Measurements from ENCODE around the gene PPP1R15B. TPM values are rescaled to one million over a fixed set of nuclear protein-coding genes. Genes with fewer than 3 reads are reported as not detected.

Gene PPP1R15B
- total and polyA plus RNA-seq, 4 donors: 13.0 to 54.0 (median 26.1) TPM

DNA sequence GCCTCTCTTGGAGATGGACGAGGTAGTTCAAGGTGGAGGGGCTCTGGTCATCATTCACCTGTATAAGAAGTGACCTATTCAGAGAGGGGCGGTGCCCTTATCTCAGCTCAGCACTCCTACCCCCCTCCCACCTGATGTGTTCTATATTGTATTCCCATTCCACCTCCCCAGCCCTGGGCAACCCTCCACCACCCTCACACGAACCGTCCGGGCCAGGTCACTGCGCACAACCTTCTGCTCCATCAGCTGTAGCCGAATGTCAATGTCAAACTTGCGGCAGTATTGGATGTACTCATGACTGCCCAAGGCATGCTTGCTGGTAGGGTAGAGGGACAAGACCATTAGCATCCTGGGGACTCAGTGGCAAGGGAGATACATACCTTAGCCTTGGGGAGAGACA is 48.7 kb upstream of the PPP1R15B start:
- 98% methylated on average over 8 of the region's 8 CpGs for WGBS
- H3K4me1 ChIP-seq (ENCODE audit: control insufficient read depth in 4 of 4, insufficient read depth in 4 of 4, low read length in 3 of 4): peaks cover 0 to 4% (median 2%) of the 10 kb centered on the region in 4 donors
- DNase-seq (ENCODE audit: low spot score): no peak
- H3K9ac ChIP-seq (ENCODE audit: low read depth in 1 of 2, low read length in 2 of 2): no peak overlapping the region
- peaks cover 9 to 27% (median 13%) of the 10 kb centered on the region in 4 donors for H3K36me3 ChIP-seq (ENCODE audit: control insufficient read depth in 4 of 4, insufficient read depth in 3 of 4, low read depth in 1 of 4, low read length in 3 of 4)
- H3K9me3 ChIP-seq (ENCODE audit: control insufficient read depth in 4 of 4, low read length in 3 of 4): no peaks in the 10 kb centered on the region
- no peaks in the 10 kb centered on the region for H3K27me3 ChIP-seq (ENCODE audit: control insufficient read depth in 4 of 4, insufficient read depth in 4 of 4, low read length in 3 of 4)
- H3K4me3 ChIP-seq (ENCODE audit: low read depth in 1 of 3, low read length in 3 of 3): no peak overlapping the region
- TF ChIP-seq JUND (IDR thresholded peaks at IDR 0.05) (no peak), RAD21 (IDR thresholded peaks at IDR 0.05) (no peak), SP1 (IDR thresholded peaks at IDR 0.05) (no peak), GABPA (IDR thresholded peaks at IDR 0.05 in 1 of 2, conservative IDR thresholded peaks at IDR 0.05 in 1 of 2) (no peak), FOXA2 (IDR thresholded peaks at IDR 0.05) (no peak), HNF4A (conservative IDR thresholded peaks at IDR 0.05) (no peak), TAF1 (conservative IDR thresholded peaks at IDR 0.05) (no peak), NR2F2 (IDR thresholded peaks at IDR 0.05) (no peak), FOXA1 (IDR thresholded peaks at IDR 0.05) (no peak)
- TF ChIP-seq, protein P1, sequence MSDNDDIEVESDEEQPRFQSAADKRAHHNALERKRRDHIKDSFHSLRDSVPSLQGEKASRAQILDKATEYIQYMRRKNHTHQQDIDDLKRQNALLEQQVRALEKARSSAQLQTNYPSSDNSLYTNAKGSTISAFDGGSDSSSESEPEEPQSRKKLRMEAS (IDR thresholded peaks at IDR 0.05): no peak
- TF ChIP-seq, protein P2, sequence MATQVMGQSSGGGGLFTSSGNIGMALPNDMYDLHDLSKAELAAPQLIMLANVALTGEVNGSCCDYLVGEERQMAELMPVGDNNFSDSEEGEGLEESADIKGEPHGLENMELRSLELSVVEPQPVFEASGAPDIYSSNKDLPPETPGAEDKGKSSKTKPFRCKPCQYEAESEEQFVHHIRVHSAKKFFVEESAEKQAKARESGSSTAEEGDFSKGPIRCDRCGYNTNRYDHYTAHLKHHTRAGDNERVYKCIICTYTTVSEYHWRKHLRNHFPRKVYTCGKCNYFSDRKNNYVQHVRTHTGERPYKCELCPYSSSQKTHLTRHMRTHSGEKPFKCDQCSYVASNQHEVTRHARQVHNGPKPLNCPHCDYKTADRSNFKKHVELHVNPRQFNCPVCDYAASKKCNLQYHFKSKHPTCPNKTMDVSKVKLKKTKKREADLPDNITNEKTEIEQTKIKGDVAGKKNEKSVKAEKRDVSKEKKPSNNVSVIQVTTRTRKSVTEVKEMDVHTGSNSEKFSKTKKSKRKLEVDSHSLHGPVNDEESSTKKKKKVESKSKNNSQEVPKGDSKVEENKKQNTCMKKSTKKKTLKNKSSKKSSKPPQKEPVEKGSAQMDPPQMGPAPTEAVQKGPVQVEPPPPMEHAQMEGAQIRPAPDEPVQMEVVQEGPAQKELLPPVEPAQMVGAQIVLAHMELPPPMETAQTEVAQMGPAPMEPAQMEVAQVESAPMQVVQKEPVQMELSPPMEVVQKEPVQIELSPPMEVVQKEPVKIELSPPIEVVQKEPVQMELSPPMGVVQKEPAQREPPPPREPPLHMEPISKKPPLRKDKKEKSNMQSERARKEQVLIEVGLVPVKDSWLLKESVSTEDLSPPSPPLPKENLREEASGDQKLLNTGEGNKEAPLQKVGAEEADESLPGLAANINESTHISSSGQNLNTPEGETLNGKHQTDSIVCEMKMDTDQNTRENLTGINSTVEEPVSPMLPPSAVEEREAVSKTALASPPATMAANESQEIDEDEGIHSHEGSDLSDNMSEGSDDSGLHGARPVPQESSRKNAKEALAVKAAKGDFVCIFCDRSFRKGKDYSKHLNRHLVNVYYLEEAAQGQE (IDR thresholded peaks at IDR 0.05): no peak
- TF ChIP-seq, protein P3, sequence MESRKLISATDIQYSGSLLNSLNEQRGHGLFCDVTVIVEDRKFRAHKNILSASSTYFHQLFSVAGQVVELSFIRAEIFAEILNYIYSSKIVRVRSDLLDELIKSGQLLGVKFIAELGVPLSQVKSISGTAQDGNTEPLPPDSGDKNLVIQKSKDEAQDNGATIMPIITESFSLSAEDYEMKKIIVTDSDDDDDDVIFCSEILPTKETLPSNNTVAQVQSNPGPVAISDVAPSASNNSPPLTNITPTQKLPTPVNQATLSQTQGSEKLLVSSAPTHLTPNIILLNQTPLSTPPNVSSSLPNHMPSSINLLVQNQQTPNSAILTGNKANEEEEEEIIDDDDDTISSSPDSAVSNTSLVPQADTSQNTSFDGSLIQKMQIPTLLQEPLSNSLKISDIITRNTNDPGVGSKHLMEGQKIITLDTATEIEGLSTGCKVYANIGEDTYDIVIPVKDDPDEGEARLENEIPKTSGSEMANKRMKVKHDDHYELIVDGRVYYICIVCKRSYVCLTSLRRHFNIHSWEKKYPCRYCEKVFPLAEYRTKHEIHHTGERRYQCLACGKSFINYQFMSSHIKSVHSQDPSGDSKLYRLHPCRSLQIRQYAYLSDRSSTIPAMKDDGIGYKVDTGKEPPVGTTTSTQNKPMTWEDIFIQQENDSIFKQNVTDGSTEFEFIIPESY (IDR thresholded peaks at IDR 0.05): no peak
- H3K27ac ChIP-seq (ENCODE audit: low read depth in 1 of 2, low read length in 2 of 2): no peak overlapping the region

DNA sequence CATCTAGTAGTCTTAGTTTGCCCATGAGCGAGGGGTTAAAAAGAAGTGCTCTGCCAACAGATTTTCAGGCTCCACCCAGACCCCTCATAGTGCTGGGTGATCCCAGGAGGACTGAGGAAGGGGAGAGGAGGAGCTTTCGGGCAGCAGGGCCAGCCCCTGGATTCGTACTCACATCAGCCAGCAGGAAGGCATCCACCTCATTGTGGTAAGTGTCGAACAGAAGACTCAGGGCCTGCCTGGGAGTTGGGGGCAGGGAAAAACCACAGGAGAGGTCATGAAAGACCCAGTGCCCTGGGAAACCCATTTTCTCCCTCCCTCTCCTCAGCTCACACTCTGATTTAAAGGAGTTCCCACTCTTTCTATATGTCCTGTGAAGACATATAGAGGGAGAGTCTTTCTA is 48.1 kb upstream of the PPP1R15B start:
- Histone ChIP-seq H3K9me3 (ENCODE audit: control insufficient read depth in 4 of 4, low read length in 3 of 4) (no peaks in the 10 kb centered on the region), H3K36me3 (ENCODE audit: control insufficient read depth in 4 of 4, insufficient read depth in 3 of 4, low read depth in 1 of 4, low read length in 3 of 4) (peaks cover 9 to 27% (median 13%) of the 10 kb centered on the region in 4 donors), H3K9ac (ENCODE audit: low read depth in 1 of 2, low read length in 2 of 2) (no peak overlapping the region), H3K27me3 (ENCODE audit: control insufficient read depth in 4 of 4, insufficient read depth in 4 of 4, low read length in 3 of 4) (no peaks in the 10 kb centered on the region), H3K27ac (ENCODE audit: low read depth in 1 of 2, low read length in 2 of 2) (no peak overlapping the region), H3K4me1 (ENCODE audit: control insufficient read depth in 4 of 4, insufficient read depth in 4 of 4, low read length in 3 of 4) (peaks cover 0 to 4% (median 2%) of the 10 kb centered on the region in 4 donors), H3K4me3 (ENCODE audit: low read depth in 1 of 3, low read length in 3 of 3) (no peak overlapping the region)
- TF ChIP-seq, protein P1 (IDR thresholded peaks at IDR 0.05): no peak
- TF ChIP-seq, protein P4, sequence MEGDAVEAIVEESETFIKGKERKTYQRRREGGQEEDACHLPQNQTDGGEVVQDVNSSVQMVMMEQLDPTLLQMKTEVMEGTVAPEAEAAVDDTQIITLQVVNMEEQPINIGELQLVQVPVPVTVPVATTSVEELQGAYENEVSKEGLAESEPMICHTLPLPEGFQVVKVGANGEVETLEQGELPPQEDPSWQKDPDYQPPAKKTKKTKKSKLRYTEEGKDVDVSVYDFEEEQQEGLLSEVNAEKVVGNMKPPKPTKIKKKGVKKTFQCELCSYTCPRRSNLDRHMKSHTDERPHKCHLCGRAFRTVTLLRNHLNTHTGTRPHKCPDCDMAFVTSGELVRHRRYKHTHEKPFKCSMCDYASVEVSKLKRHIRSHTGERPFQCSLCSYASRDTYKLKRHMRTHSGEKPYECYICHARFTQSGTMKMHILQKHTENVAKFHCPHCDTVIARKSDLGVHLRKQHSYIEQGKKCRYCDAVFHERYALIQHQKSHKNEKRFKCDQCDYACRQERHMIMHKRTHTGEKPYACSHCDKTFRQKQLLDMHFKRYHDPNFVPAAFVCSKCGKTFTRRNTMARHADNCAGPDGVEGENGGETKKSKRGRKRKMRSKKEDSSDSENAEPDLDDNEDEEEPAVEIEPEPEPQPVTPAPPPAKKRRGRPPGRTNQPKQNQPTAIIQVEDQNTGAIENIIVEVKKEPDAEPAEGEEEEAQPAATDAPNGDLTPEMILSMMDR (IDR thresholded peaks at IDR 0.05; ENCODE audit: low read depth, low read length, missing input control): no peak
- TF ChIP-seq RAD21 (IDR thresholded peaks at IDR 0.05): no peak
- 89% methylated on average over 4 of the region's 4 CpGs for WGBS
- no peak for DNase-seq (ENCODE audit: low spot score)
